HepG2 (cell line): ENCODE data around the gene GRB7. TPM values are rescaled to one million over a fixed set of nuclear protein-coding genes. Genes with fewer than 3 reads are reported as not detected.

Experiments
- AKAP8 ChIP-seq: sonication (generic); formaldehyde crosslinking; IDR thresholded peaks from 2 replicates; pipeline ENCODE4 v1.5.1; 2020; ENCODE audit warnings: mild to moderate bottlenecking, missing genetic modification reagents
- ATF4 ChIP-seq, 2 experiments: fragments of 450-650 bp in 1 of 2; sonication (generic) in 1 of 2; formaldehyde crosslinking; IDR thresholded peaks; 2 replicates each; pipeline versions ENCODE4 v1.5.0 to v1.8.0; 2020 to 2022; ENCODE audit warnings: mild to moderate bottlenecking in 1 of 2, missing genetic modification reagents in 1 of 2
- CENPT ChIP-seq: sonication (generic); formaldehyde crosslinking; IDR thresholded peaks from 2 replicates; pipeline ENCODE4 v1.8.0; 2022; ENCODE audit warnings: low read depth, mild to moderate bottlenecking, moderate library complexity, missing genetic modification reagents
- CERS6 ChIP-seq: sonication (generic); formaldehyde crosslinking; IDR thresholded peaks from 2 replicates; pipeline ENCODE4 v1.5.0; 2020; ENCODE audit warnings: missing genetic modification reagents
- DRAP1 ChIP-seq: IDR thresholded peaks from 2 replicates; pipeline ENCODE4 v1.6.1; 2016; ENCODE audit warnings: missing genetic modification reagents, missing compliant biosample characterization
- FOXM1 ChIP-seq: sonication (generic); formaldehyde crosslinking; IDR thresholded peaks from 2 replicates; pipeline ENCODE4 v1.5.0; 2020; ENCODE audit warnings: missing genetic modification reagents
- GABPA ChIP-seq, 2 experiments: IDR thresholded peaks; 2 replicates each; pipeline ENCODE4 v1.6.1; 2011 to 2016; ENCODE audit warnings: low read depth in 2 of 2, low read length in 1 of 2, missing biosample characterization in 1 of 2, missing genetic modification characterization in 1 of 2
- MEIS1 ChIP-seq: sonication (generic); formaldehyde crosslinking; IDR thresholded peaks from 2 replicates; pipeline ENCODE4 v1.9.0; 2021; ENCODE audit warnings: mild to moderate bottlenecking, missing genetic modification reagents, moderate library complexity, borderline replicate concordance
- NFATC3 ChIP-seq: sonication (generic); formaldehyde crosslinking; IDR thresholded peaks from 2 replicates; pipeline ENCODE4 v1.5.1; 2020; ENCODE audit warnings: mild to moderate bottlenecking, missing genetic modification reagents
- TOE1 ChIP-seq: sonication (generic); formaldehyde crosslinking; IDR thresholded peaks from 2 replicates; pipeline ENCODE4 v1.4.0; 2020; ENCODE audit warnings: mild to moderate bottlenecking, missing genetic modification reagents
- ZFX ChIP-seq: sonication (generic); formaldehyde crosslinking; IDR thresholded peaks from 2 replicates; pipeline ENCODE4 v1.4.0; 2020; ENCODE audit warnings: mild to moderate bottlenecking, low read depth, missing genetic modification reagents, moderate library complexity
- ZMYM3 ChIP-seq: sonication (generic); formaldehyde crosslinking; IDR thresholded peaks from 2 replicates; pipeline ENCODE4 v1.5.1; 2020; ENCODE audit warnings: mild to moderate bottlenecking, missing genetic modification reagents
- ZNF101 ChIP-seq: sonication (generic); formaldehyde crosslinking; IDR thresholded peaks from 2 replicates; pipeline ENCODE4 v1.4.0; 2020; ENCODE audit warnings: mild to moderate bottlenecking, low read depth, missing genetic modification reagents, borderline replicate concordance
- ZNF44 ChIP-seq: sonication (generic); formaldehyde crosslinking; IDR thresholded peaks from 2 replicates; pipeline ENCODE4 v1.5.1; 2020; ENCODE audit warnings: mild to moderate bottlenecking, missing genetic modification reagents
- ZNF772 ChIP-seq: sonication (generic); formaldehyde crosslinking; IDR thresholded peaks from 2 replicates; pipeline ENCODE4 v1.5.0; 2020; ENCODE audit warnings: mild to moderate bottlenecking, missing genetic modification reagents
- polyA plus RNA-seq, 8 experiments: library from polyadenylated mRNA; depleted of rRNA in 3 of 8; stranded (reverse) in 7 of 8; unstranded in 1 of 8; fragments of >200 nt; fragmentation: Illumina TruSeq in 4 of 8; extraction: Trizol in 4 of 8; gene quantifications; 2 replicates each; pipeline versions ENCODE4 v1.2.1 to v1.2.3, GENCODE V29; 2011 to 2016; ENCODE audit warnings: low read depth in 4 of 8, missing spikeins in 1 of 8, mixed read lengths in 1 of 8; ENCODE audit not compliant: insufficient read depth in 1 of 8
- total RNA-seq, 5 experiments: library from RNA; depleted of rRNA; stranded (reverse); fragments of >200 nt; fragmentation: Illumina TruSeq; extraction: Trizol; gene quantifications; 2 replicates each; pipeline ENCODE4 v1.2.3, GENCODE V29; 2016; ENCODE audit warnings: low read depth in 1 of 5
- TF ChIP-seq, protein P1 (sequence below): sonication (generic); formaldehyde crosslinking; IDR thresholded peaks from 2 replicates; pipeline ENCODE4 v1.4.0; 2020; ENCODE audit warnings: missing genetic modification reagents, borderline replicate concordance
- TF ChIP-seq, protein P2 (sequence below): sonication (generic); formaldehyde crosslinking; IDR thresholded peaks from 2 replicates; pipeline ENCODE4 v1.4.0; 2020; ENCODE audit warnings: mild to moderate bottlenecking, low read depth, missing genetic modification reagents
- TF ChIP-seq, protein P3 (sequence below): sonication (generic); formaldehyde crosslinking; IDR thresholded peaks from 2 replicates; pipeline ENCODE4 v1.4.0; 2020; ENCODE audit warnings: missing genetic modification reagents, borderline replicate concordance

GRB7 gene
- total and polyA plus RNA-seq, 2 of the 13 experiments (the other 11 are each of a cell fraction or from before 2014, with no cell fraction given), result 60.2 to 77.7 TPM

DNA sequence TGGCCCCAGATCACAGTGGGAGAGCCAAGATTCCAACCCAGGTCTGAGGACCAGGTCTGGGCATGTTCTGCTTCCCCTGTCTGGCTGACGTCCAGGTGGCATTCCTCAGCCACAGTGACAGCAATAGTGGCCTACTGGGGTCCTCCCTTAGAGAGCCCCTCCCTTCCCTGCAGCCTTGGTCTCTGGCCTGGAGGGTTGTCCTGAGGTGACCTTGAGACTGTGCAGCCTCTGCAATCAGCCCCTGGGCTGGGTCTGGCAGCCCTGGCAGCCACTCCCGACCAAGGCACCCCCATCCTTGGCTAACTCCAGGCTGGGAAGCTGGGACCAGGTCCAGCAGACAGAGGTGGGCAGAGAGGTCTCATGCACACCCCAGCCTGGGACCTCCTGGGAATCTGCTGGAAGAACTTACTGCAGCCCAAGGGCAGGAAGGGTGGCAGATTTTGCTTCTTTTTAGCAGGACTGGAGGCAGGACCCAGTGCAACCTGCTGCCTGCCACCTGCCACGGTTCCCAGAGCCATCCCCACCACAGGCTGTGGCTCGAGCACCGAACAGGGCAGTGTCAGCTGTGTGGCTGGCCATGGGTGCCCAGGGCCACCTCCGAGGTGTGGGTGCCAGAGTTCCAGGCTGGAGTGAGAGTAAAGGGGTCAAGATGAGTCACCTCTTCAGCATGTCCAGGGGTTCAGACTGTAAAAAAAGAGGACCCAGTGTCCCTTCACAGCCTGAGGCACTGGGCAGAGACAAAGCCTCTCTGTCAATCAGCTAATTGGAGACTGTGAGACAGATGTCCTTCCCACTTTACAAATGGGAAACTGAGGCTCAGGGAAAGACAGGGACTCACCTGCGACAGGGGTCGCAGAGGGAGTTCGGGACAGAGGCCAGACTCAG is 12.6 kb downstream of the GRB7 start (continued):
- TF ChIP-seq, protein P1, sequence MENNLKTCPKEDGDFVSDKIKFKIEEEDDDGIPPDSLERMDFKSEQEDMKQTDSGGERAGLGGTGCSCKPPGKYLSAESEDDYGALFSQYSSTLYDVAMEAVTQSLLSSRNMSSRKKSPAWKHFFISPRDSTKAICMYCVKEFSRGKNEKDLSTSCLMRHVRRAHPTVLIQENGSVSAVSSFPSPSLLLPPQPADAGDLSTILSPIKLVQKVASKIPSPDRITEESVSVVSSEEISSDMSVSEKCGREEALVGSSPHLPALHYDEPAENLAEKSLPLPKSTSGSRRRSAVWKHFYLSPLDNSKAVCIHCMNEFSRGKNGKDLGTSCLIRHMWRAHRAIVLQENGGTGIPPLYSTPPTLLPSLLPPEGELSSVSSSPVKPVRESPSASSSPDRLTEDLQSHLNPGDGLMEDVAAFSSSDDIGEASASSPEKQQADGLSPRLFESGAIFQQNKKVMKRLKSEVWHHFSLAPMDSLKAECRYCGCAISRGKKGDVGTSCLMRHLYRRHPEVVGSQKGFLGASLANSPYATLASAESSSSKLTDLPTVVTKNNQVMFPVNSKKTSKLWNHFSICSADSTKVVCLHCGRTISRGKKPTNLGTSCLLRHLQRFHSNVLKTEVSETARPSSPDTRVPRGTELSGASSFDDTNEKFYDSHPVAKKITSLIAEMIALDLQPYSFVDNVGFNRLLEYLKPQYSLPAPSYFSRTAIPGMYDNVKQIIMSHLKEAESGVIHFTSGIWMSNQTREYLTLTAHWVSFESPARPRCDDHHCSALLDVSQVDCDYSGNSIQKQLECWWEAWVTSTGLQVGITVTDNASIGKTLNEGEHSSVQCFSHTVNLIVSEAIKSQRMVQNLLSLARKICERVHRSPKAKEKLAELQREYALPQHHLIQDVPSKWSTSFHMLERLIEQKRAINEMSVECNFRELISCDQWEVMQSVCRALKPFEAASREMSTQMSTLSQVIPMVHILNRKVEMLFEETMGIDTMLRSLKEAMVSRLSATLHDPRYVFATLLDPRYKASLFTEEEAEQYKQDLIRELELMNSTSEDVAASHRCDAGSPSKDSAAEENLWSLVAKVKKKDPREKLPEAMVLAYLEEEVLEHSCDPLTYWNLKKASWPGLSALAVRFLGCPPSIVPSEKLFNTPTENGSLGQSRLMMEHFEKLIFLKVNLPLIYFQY (CRISPR knock-in tag), result peak; percentile 74
- TF ChIP-seq AKAP8 (CRISPR knock-in tag), result peak; percentile 84
- no peak for TF ChIP-seq GABPA (IDR thresholded peaks at IDR 0.05; ENCODE audit: low read depth, low read length)
- TF ChIP-seq GABPA (CRISPR knock-in tag; IDR thresholded peaks at IDR 0.05; ENCODE audit: low read depth), result no peak
- TF ChIP-seq DRAP1 (CRISPR knock-in tag), result no peak
- TF ChIP-seq CENPT (CRISPR knock-in tag), result no peak
- TF ChIP-seq TOE1 (CRISPR knock-in tag), result no peak
- TF ChIP-seq ZFX (CRISPR knock-in tag), result peak; percentile 67
- peak; percentile 46; the same call in 1 of the 2 replicates for TF ChIP-seq ZNF772
- no peak; the same call in none of the 2 replicates for TF ChIP-seq MEIS1 (CRISPR knock-in tag)
- TF ChIP-seq ZNF101 (CRISPR knock-in tag), result no peak
- TF ChIP-seq ZNF44 (CRISPR knock-in tag), result 0 out of 2 replicates have a peak, but pooled peaks have one; percentile 58
- TF ChIP-seq ATF4 (CRISPR knock-in tag; IDR thresholded peaks at IDR 0.05), result no peak
- no peak for TF ChIP-seq CERS6 (CRISPR knock-in tag)
- TF ChIP-seq FOXM1 (CRISPR knock-in tag), result no peak
- TF ChIP-seq ZMYM3 (CRISPR knock-in tag), result peak; percentile 65
- no peak for TF ChIP-seq NFATC3 (CRISPR knock-in tag)
- TF ChIP-seq, protein P2, sequence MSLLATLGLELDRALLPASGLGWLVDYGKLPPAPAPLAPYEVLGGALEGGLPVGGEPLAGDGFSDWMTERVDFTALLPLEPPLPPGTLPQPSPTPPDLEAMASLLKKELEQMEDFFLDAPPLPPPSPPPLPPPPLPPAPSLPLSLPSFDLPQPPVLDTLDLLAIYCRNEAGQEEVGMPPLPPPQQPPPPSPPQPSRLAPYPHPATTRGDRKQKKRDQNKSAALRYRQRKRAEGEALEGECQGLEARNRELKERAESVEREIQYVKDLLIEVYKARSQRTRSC (CRISPR knock-in tag), result no peak
- TF ChIP-seq, protein P3, sequence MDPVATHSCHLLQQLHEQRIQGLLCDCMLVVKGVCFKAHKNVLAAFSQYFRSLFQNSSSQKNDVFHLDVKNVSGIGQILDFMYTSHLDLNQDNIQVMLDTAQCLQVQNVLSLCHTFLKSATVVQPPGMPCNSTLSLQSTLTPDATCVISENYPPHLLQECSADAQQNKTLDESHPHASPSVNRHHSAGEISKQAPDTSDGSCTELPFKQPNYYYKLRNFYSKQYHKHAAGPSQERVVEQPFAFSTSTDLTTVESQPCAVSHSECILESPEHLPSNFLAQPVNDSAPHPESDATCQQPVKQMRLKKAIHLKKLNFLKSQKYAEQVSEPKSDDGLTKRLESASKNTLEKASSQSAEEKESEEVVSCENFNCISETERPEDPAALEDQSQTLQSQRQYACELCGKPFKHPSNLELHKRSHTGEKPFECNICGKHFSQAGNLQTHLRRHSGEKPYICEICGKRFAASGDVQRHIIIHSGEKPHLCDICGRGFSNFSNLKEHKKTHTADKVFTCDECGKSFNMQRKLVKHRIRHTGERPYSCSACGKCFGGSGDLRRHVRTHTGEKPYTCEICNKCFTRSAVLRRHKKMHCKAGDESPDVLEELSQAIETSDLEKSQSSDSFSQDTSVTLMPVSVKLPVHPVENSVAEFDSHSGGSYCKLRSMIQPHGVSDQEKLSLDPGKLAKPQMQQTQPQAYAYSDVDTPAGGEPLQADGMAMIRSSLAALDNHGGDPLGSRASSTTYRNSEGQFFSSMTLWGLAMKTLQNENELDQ (CRISPR knock-in tag), result no peak
